HepG2 (cell line): ENCODE results near the gene BAZ2A. TPM values are rescaled to one million over a fixed set of nuclear protein-coding genes. Genes with fewer than 3 reads are reported as not detected.

Experiments used
- GABPB1 ChIP-seq: IDR thresholded peaks from 2 replicates; pipeline ENCODE4 v1.6.1; 2016; ENCODE audit warnings: mild to moderate bottlenecking, missing genetic modification reagents, moderate library complexity, missing compliant biosample characterization
- GATAD2A ChIP-seq: IDR thresholded peaks from 2 replicates; pipeline ENCODE4 v1.6.1; 2016
- HNRNPL ChIP-seq: fragments of 200-400 bp; formaldehyde crosslinking; IDR thresholded peaks from 2 replicates; pipeline ENCODE4 v1.6.1; 2017; ENCODE audit warnings: mild to moderate bottlenecking, low read depth, low read length
- RBFOX2 ChIP-seq: fragments of 200-400 bp; formaldehyde crosslinking; IDR thresholded peaks from 2 replicates; pipeline ENCODE4 v1.6.1; 2017; ENCODE audit warnings: low read depth, mild to moderate bottlenecking, low read length
- RELA ChIP-seq: sonication (generic); formaldehyde crosslinking; IDR thresholded peaks from 2 replicates; pipeline ENCODE4 v1.4.0; 2020; ENCODE audit warnings: missing genetic modification reagents
- SIX4 ChIP-seq: sonication (generic); formaldehyde crosslinking; IDR thresholded peaks from 2 replicates; pipeline ENCODE4 v1.4.0; 2020; ENCODE audit warnings: missing genetic modification reagents
- SP5 ChIP-seq: IDR thresholded peaks from 2 replicates; pipeline ENCODE4 v1.6.1; 2016; ENCODE audit warnings: low read depth, borderline replicate concordance
- TAF1 ChIP-seq: sonication (generic); formaldehyde crosslinking; IDR thresholded peaks from 2 replicates; pipeline ENCODE4 v1.4.0; 2020; ENCODE audit warnings: missing genetic modification reagents
- TGIF2 ChIP-seq: IDR thresholded peaks from 2 replicates; pipeline ENCODE4 v1.6.1; 2016; ENCODE audit warnings: control low read depth, missing compliant biosample characterization
- TMF1 ChIP-seq: sonication (generic); formaldehyde crosslinking; IDR thresholded peaks from 2 replicates; pipeline ENCODE4 v1.8.1; 2022; ENCODE audit warnings: low read depth, missing genetic modification reagents
- YY1 ChIP-seq: IDR thresholded peaks from 2 replicates; pipeline ENCODE4 v1.6.1; 2011; ENCODE audit warnings: low read length, low read depth, moderate library complexity, mild to moderate bottlenecking; ENCODE audit not compliant: insufficient read depth, insufficient replicate concordance
- ZBTB10 ChIP-seq: sonication (generic); formaldehyde crosslinking; IDR thresholded peaks from 2 replicates; pipeline ENCODE4 v1.4.0; 2020; ENCODE audit warnings: missing genetic modification reagents, borderline replicate concordance
- ZFP91 ChIP-seq: sonication (generic); formaldehyde crosslinking; IDR thresholded peaks from 2 replicates; pipeline ENCODE4 v1.9.0; 2022; ENCODE audit warnings: missing genetic modification reagents, mild to moderate bottlenecking, borderline replicate concordance
- ZHX1 ChIP-seq: sonication (generic); formaldehyde crosslinking; IDR thresholded peaks from 2 replicates; pipeline ENCODE4 v1.8.1; 2022; ENCODE audit warnings: low read depth, mild to moderate bottlenecking, missing genetic modification reagents
- ZMYM4 ChIP-seq: sonication (generic); formaldehyde crosslinking; IDR thresholded peaks from 2 replicates; pipeline ENCODE4 v1.8.1; 2023; ENCODE audit warnings: mild to moderate bottlenecking, missing genetic modification reagents
- ZNF333 ChIP-seq: sonication (generic); formaldehyde crosslinking; IDR thresholded peaks from 2 replicates; pipeline ENCODE4 v1.4.0; 2020; ENCODE audit warnings: mild to moderate bottlenecking, missing genetic modification reagents, borderline replicate concordance
- ZNF652 ChIP-seq: IDR thresholded peaks from 2 replicates; pipeline ENCODE4 v1.6.1; 2016; ENCODE audit warnings: low read depth, borderline replicate concordance
- ZNF674 ChIP-seq: sonication (generic); formaldehyde crosslinking; IDR thresholded peaks from 2 replicates; pipeline ENCODE4 v1.5.0; 2020; ENCODE audit warnings: low read depth, mild to moderate bottlenecking, missing genetic modification reagents
- ZNF770 ChIP-seq: sonication (generic); formaldehyde crosslinking; IDR thresholded peaks from 2 replicates; pipeline ENCODE4 v1.5.0; 2020; ENCODE audit warnings: mild to moderate bottlenecking, missing genetic modification reagents
- ZNF788 ChIP-seq: sonication (generic); formaldehyde crosslinking; IDR thresholded peaks from 2 replicates; pipeline ENCODE4 v1.5.0; 2020; ENCODE audit warnings: mild to moderate bottlenecking, missing genetic modification reagents, borderline replicate concordance
- ZNF792 ChIP-seq: IDR thresholded peaks from 2 replicates; pipeline ENCODE4 v1.6.1; 2016
- ZNF891 ChIP-seq: sonication (generic); formaldehyde crosslinking; IDR thresholded peaks from 2 replicates; pipeline ENCODE4 v1.5.0; 2020; ENCODE audit warnings: mild to moderate bottlenecking, missing genetic modification reagents
- polyA plus RNA-seq, 8 experiments: library from polyadenylated mRNA; depleted of rRNA in 3 of 8; stranded (reverse) in 7 of 8; unstranded in 1 of 8; fragments of >200 nt; fragmentation: Illumina TruSeq in 4 of 8; extraction: Trizol in 4 of 8; gene quantifications; 2 replicates each; pipeline versions ENCODE4 v1.2.1 to v1.2.3, GENCODE V29; 2011 to 2016; ENCODE audit warnings: low read depth in 4 of 8, missing spikeins in 1 of 8, mixed read lengths in 1 of 8; ENCODE audit not compliant: insufficient read depth in 1 of 8
- total RNA-seq, 5 experiments: library from RNA; depleted of rRNA; stranded (reverse); fragments of >200 nt; fragmentation: Illumina TruSeq; extraction: Trizol; gene quantifications; 2 replicates each; pipeline ENCODE4 v1.2.3, GENCODE V29; 2016; ENCODE audit warnings: low read depth in 1 of 5

Gene BAZ2A
- total and polyA plus RNA-seq, 2 of the 13 experiments (the other 11 are each of a cell fraction or from before 2014, with no cell fraction given), result 21.8 to 73.5 TPM

GRCh38 chr12:56630180-56630632 is at the start of gene BAZ2A (continued):
- TF ChIP-seq HNRNPL (0 out of 2 replicates have a peak, but pooled peaks have one; percentile 47), GATAD2A (CRISPR knock-in tag) (peak; percentile 66), TMF1 (0 out of 2 replicates have a peak, but pooled peaks have one; percentile 20), ZNF891 (CRISPR knock-in tag) (0 out of 2 replicates have a peak, but pooled peaks have one; percentile 45), TAF1 (CRISPR knock-in tag) (peak; percentile 64; the same call in 1 of the 2 replicates), ZNF788 (CRISPR knock-in tag) (peak; percentile 77; the same call in 1 of the 2 replicates), GABPB1 (CRISPR knock-in tag) (peak; percentile 89), ZMYM4 (CRISPR knock-in tag) (peak; percentile 98), ZNF333 (peak; percentile 47; the same call in 1 of the 2 replicates), ZNF770 (CRISPR knock-in tag) (peak; percentile 67), ZNF674 (CRISPR knock-in tag) (0 out of 2 replicates have a peak, but pooled peaks have one; percentile 65), YY1 (peak; percentile 92), ZNF652 (CRISPR knock-in tag) (0 out of 2 replicates have a peak, but pooled peaks have one; percentile 51), ZFP91 (CRISPR knock-in tag) (peak; percentile 98), TGIF2 (CRISPR knock-in tag) (no peak), SP5 (CRISPR knock-in tag) (peak; percentile 97), RBFOX2 (peak; percentile 61), ZBTB10 (no peak), ZNF792 (peak; percentile 87), RELA (CRISPR knock-in tag) (0 out of 2 replicates have a peak, but pooled peaks have one; percentile 83), ZHX1 (CRISPR knock-in tag) (peak; percentile 80; the same call in 1 of the 2 replicates), SIX4 (CRISPR knock-in tag) (0 out of 2 replicates have a peak, but pooled peaks have one; percentile 37)
